NCI-H2196 (cell line): ENCODE data around the gene OR51V1.
"Not testable (repeated sequence)": the region's sequence is repeated elsewhere in the genome, so short reads cannot be mapped to it uniquely, and the experiment has no call there.

Source experiments
- DNase-seq: peaks from one replicate; lab custom pipeline; 2025; ENCODE audit not compliant: unreplicated experiment; lab: John Stamatoyannopoulos, UW

The OR51V1 gene

GRCh38 chr11:5174934-5175333, 25.5 kb downstream of the OR51V1 start:
- DNase-seq, result no peak

- DNase-seq, result no peak
These were observed 28.6 kb downstream of the OR51V1 start for GRCh38 chr11:5171856-5172255.

GRCh38 chr11:5165898-5166297, 34.6 kb downstream of the OR51V1 start:
- DNase-seq, result not testable (repeated sequence)

- DNase-seq, result not testable (repeated sequence)
These were observed 35.7 kb downstream of the OR51V1 start for GRCh38 chr11:5164807-5165206.

GRCh38 chr11:5161045-5161444, 39.4 kb downstream of the OR51V1 start:
- DNase-seq, result not testable (repeated sequence)

GRCh38 chr11:5160217-5160616, 40.3 kb downstream of the OR51V1 start:
- DNase-seq, result not testable (repeated sequence)

GRCh38 chr11:5159806-5160205, 40.7 kb downstream of the OR51V1 start:
- DNase-seq, result no peak

- no peak for DNase-seq
These were observed 45.8 kb downstream of the OR51V1 start, which contains the start of gene OR52A1 for GRCh38 chr11:5154657-5155056. TSS of gene OR52A1 (minus strand) at chr11:5154757. CDS start at chr11:5152369, 2,388 bp downstream.

- DNase-seq, result no peak
These were observed 46.7 kb downstream of the OR51V1 start for GRCh38 chr11:5153574-5154431.

GRCh38 chr11:5151713-5152153, 48.7 kb downstream of the OR51V1 start:
- no peak for DNase-seq
